GM23248 (cell line): ENCODE data around the gene HS6ST1. TPM values are rescaled to one million over a fixed set of nuclear protein-coding genes. Genes with fewer than 3 reads are reported as not detected.
"Not testable (repeated sequence)": the region's sequence is repeated elsewhere in the genome, so short reads cannot be mapped to it uniquely, and the experiment has no call there.

Experiments used
- DNase-seq: peaks from one replicate; pipeline ENCODE4 v3.0.0-alpha.2; 2015
- H2AFZ ChIP-seq: fragments of 200-600 bp; sonication (generic); 2 replicates; pipeline ENCODE4 v1.6.1; 2016; ENCODE audit warnings: antibody characterized with exemption
- H3F3A ChIP-seq: fragments of 200-600 bp; sonication (generic); 2 replicates; pipeline ENCODE4 v1.6.1; 2016; ENCODE audit warnings: mild to moderate bottlenecking, antibody characterized with exemption, mixed run types; ENCODE audit not compliant: insufficient read depth
- H3K27ac ChIP-seq: fragments of 200-600 bp; sonication (generic); 2 replicates; pipeline ENCODE4 v1.5.1; 2016; ENCODE audit warnings: mild to moderate bottlenecking
- H3K27me3 ChIP-seq: fragments of 200-600 bp; sonication (generic); replicated peaks from 2 replicates; pipeline ENCODE4 v1.6.1; 2016; ENCODE audit warnings: mild to moderate bottlenecking; ENCODE audit not compliant: insufficient read depth
- H3K36me3 ChIP-seq: fragments of 200-600 bp; sonication (generic); 2 replicates; pipeline ENCODE4 v1.6.1; 2016; ENCODE audit warnings: low read depth, mild to moderate bottlenecking
- H3K4me1 ChIP-seq: fragments of 200-600 bp; sonication (generic); 2 replicates; pipeline ENCODE4 v1.6.1; 2016; ENCODE audit warnings: mild to moderate bottlenecking; ENCODE audit not compliant: insufficient read depth
- H3K4me2 ChIP-seq: fragments of 200-600 bp; sonication (generic); one replicate; pipeline ENCODE4 v1.6.1; 2016; ENCODE audit warnings: mild to moderate bottlenecking; ENCODE audit not compliant: unreplicated experiment
- H3K4me3 ChIP-seq: fragments of 200-600 bp; sonication (generic); 2 replicates; pipeline ENCODE4 v1.5.1; 2016; ENCODE audit warnings: mild to moderate bottlenecking
- H3K79me2 ChIP-seq: fragments of 200-600 bp; sonication (generic); 2 replicates; pipeline ENCODE4 v1.6.1; 2016; ENCODE audit warnings: mild to moderate bottlenecking; ENCODE audit not compliant: insufficient read depth
- H3K9ac ChIP-seq: fragments of 200-600 bp; sonication (generic); 2 replicates; pipeline ENCODE4 v1.6.1; 2016; ENCODE audit warnings: mild to moderate bottlenecking
- H3K9me2 ChIP-seq: fragments of 200-600 bp; sonication (generic); 2 replicates; pipeline ENCODE4 v1.6.1; 2016; ENCODE audit warnings: mixed run types, mild to moderate bottlenecking, moderate library complexity; ENCODE audit not compliant: insufficient read depth
- H3K9me3 ChIP-seq: fragments of 200-600 bp; sonication (generic); one replicate; pipeline ENCODE4 v1.6.1; 2017; ENCODE audit warnings: low read depth
- H4K20me1 ChIP-seq: fragments of 200-600 bp; sonication (generic); 2 replicates; pipeline ENCODE4 v1.6.0; 2016; ENCODE audit not compliant: insufficient read depth
- EZH2 ChIP-seq: fragments of 200-600 bp; sonication (generic); IDR thresholded peaks from 2 replicates; pipeline ENCODE4 v1.6.1; 2018; ENCODE audit warnings: antibody characterized with exemption, mild to moderate bottlenecking; ENCODE audit not compliant: insufficient read depth, poor library complexity, severe bottlenecking
- EZH2phosphoT487 ChIP-seq: fragments of 200-600 bp; sonication (generic); IDR thresholded peaks from 2 replicates; pipeline ENCODE4 v1.6.1; 2018; ENCODE audit warnings: antibody characterized with exemption, moderate library complexity, mild to moderate bottlenecking, low read depth; ENCODE audit not compliant: insufficient read depth
- WGBS, 2 experiments: methylation state at CpG; one replicate each; pipeline ENCODE4 v1.1.6; 2015 to 2017; ENCODE audit warnings: low lambda C conversion rate in 2 of 2, low coverage in 1 of 2; ENCODE audit errors: missing lambda C conversion rate in 2 of 2; 5-methylcytosine and 5-hydroxymethylcytosine counted together
- in situ Hi-C: fragments of 300-500 bp; cut with MboI; formaldehyde crosslinking; loops from 2 replicates; pipeline ENCODE4 v1.15.0; 2020
- polyA plus RNA-seq: library from polyadenylated mRNA; unstranded; fragments of >200 nt; fragmentation: Nextera tagmentation; extraction: Ambion mirVana; gene quantifications from 2 replicates; pipeline ENCODE4 v1.2.1, GENCODE V29; 2016
- total RNA-seq: library from RNA; depleted of rRNA; stranded (reverse); fragments of >200 nt; shearing (Covaris generic); gene quantifications from 2 replicates; pipeline ENCODE4 v1.2.3, GENCODE V29; 2014

Gene HS6ST1
- total and polyA plus RNA-seq, 2 experiments from 2014 or later, result 3.3 to 27.3 TPM

DNA sequence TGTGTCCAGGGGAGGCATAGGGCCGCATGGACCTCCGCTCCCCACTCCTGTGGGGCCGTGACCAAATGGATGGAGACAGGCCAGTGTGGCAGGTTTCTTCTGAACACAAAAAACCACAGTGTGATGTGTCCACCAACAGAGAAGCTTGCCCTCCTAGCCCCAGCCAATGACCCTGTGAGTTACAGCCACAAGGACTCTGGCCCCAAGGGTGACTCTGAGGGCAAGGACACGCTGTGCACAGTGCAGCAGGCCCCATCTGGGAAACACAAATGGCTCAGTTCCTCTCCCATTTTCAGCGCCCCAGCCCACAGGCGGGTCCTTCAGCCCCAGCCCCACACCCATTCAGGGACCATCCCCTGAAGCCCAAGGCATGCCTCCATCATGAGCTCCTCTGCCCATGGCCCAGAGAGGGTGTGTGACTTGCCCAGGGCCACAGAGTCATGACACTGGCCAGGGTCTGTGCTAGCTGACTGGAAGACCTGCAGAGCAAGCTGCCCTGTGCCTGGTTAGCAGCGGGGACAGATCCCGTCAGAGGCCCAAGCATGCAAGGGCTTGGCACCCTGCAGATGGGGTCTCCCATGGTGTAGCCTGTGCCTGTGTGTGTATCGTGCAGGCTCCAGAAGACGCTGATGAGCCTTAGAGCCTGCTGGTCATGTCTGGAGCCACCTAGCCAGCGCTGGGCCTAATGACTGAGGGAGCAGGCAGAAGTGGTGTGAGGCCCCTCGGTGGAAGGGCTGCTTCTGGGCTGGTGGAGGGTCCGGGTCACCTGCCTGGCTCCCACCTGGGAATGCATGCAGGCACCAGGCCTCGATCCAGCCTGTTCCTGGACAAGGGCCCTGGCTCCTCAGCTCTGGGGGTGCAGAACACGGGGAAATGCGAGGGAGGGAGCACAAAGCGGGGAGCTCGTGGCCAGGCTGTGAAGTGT lies 47.7 kb downstream of the HS6ST1 start:
- Histone ChIP-seq H2AFZ (no peak overlapping the region), H4K20me1 (no peaks in the 10 kb centered on the region), H3K79me2 (0 out of 2 replicates have a peak, but pooled peaks cover 6% of the 10 kb centered on the region), H3K4me1 (no peaks in the 10 kb centered on the region), H3K27me3 (no peaks in the 10 kb centered on the region), H3K9me2 (no peaks in the 10 kb centered on the region), H3K4me2 (no peak overlapping the region), H3K9ac (no peak overlapping the region), H3K4me3 (no peak overlapping the region), H3F3A (no peaks in the 10 kb centered on the region), H3K27ac (no peak overlapping the region), H3K9me3 (no peaks in the 10 kb centered on the region), H3K36me3 (0 out of 2 replicates have a peak, but pooled peaks cover 14% of the 10 kb centered on the region)
- WGBS, 2 experiments, result 92% methylated on average over 14 to 18 of the region's 18 CpGs
- TF ChIP-seq EZH2phosphoT487, result no peak
- TF ChIP-seq EZH2, result no peak
- DNase-seq, result no peak
- in situ Hi-C loops, result no loop called here

DNA sequence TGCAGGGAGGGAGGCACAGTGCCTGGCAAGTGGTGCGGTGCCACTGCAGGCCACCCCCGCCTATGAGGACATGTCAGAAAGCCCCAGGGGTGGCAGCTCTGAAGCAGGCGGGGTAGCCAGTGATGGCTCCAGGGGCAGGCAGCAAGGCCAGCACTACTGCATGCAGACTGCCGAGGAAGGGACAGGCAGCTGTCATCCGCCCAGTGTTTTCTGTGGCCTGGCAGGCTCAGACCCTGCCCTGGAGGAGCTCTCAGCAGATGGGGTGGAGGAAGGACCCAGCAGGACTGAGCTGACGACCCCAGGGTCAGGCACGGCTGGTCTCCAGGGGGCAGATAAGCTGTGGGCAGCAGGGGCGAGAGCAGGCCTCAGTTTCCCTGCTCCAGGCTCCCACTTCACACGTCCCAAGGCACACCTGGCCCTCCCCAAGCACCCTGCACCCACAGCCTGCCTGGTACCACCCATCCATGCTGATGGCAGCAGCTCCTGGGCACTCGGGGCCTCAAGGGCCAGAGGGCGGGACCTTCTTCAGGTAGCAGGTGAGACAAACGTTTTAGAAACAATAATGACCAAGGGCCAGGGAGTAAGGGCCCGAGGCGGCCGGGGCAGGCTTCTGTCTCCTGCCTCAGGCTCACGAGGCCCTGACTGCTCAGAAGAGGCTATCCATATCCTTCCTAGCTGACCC lies 48.5 kb downstream of the HS6ST1 start:
- Histone ChIP-seq H3F3A (no peaks in the 10 kb centered on the region), H2AFZ (no peak overlapping the region), H3K4me2 (no peak overlapping the region), H3K4me3 (no peak overlapping the region), H3K27me3 (no peaks in the 10 kb centered on the region), H3K4me1 (no peaks in the 10 kb centered on the region), H3K27ac (no peak overlapping the region), H3K36me3 (0 out of 2 replicates have a peak, but pooled peaks cover 10% of the 10 kb centered on the region), H3K79me2 (0 out of 2 replicates have a peak, but pooled peaks cover 6% of the 10 kb centered on the region), H4K20me1 (no peaks in the 10 kb centered on the region), H3K9me2 (no peaks in the 10 kb centered on the region), H3K9ac (no peak overlapping the region), H3K9me3 (no peaks in the 10 kb centered on the region)
- in situ Hi-C loops, result no loop called here
- TF ChIP-seq EZH2phosphoT487 (no peak), EZH2 (no peak)
- no peak for DNase-seq
- 80 to 86% methylated on average over 16 of the region's 16 CpGs for WGBS, 2 experiments

DNA sequence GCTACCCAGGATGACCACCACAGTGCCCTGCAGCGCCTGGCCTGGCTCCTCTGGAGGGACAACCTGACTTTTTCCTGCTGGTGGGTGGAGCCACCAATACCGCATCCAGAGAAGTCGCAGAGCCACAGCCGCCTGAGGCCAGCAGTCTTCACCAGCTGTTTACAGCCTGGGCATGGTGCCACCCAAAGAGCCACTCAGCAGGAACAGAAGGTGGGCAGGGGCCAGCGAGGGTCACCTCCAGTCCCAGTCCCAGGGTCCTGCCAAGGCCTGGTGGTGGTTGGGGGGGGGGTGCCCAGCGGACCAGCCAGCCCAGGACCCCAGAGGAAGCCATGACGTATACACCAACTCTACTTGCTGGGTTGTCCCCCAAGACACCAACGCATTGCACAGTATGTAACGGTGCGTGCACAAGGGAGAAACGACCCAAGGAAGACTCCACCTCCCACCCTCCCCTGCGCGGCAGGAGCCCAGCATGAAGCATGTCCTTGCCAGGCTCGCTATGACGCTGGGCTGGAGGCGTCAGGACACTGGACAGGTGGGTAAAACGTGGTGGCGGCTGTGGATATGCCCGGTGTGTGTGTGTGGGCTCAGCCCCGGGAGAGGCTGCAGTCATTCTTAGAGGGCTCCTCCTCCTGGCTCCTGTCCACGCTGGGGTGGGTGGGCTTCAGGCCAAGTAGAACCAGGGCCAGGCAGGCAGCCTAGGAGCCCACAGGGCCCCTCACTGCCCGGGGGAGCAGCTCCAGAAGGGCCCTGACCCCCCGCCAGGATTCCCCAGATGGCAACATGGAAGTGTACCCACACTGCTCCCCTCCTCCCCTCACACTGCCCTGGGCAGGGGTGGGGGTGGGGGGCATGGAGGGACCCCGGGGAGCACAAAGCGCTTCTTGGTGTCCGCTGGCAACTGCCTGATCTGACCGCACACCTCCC lies 49.3 kb downstream of the HS6ST1 start:
- H3K9ac ChIP-seq, result no peak overlapping the region
- H3K27me3 ChIP-seq, result no peaks in the 10 kb centered on the region
- no peak overlapping the region for H3K27ac ChIP-seq
- no peaks in the 10 kb centered on the region for H3K9me2 ChIP-seq
- no peak for TF ChIP-seq EZH2phosphoT487
- no peak for TF ChIP-seq EZH2
- no peaks in the 10 kb centered on the region for H4K20me1 ChIP-seq
- H3K79me2 ChIP-seq, result 0 out of 2 replicates have a peak, but pooled peaks cover 3% of the 10 kb centered on the region
- no peak overlapping the region for H2AFZ ChIP-seq
- H3K4me2 ChIP-seq, result no peak overlapping the region
- no peaks in the 10 kb centered on the region for H3K9me3 ChIP-seq
- WGBS, 2 experiments, result 86 to 90% methylated on average over 23 to 24 of the region's 27 CpGs
- no peak overlapping the region for H3K4me3 ChIP-seq
- no peak for DNase-seq
- no peaks in the 10 kb centered on the region for H3F3A ChIP-seq
- no peaks in the 10 kb centered on the region for H3K4me1 ChIP-seq
- 0 out of 2 replicates have a peak, but pooled peaks cover 5% of the 10 kb centered on the region for H3K36me3 ChIP-seq
- in situ Hi-C loops, result no loop called here

DNA sequence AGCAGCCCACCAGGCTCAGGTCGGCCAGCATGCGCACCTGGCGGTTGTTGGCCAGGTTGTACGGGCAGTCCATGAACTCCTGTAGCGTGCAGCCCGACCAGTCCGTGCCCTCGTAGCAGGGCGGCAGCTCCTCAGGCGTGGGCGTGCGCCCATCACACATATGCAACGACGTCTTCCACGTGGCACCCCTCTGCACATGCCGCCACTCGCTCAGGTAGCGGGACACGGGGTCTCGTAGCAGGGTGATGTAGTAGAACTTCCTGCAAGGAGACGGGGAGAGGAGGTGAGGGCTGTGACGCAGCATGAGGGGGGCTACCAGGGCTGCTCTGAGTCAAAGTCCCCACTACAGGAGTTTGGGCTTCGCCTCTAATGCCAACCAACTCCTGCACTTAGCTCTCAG lies 50.1 kb downstream of the HS6ST1 start:
- H3K9me2 ChIP-seq, H3K9ac ChIP-seq, DNase-seq, H3K36me3 ChIP-seq, H3K27me3 ChIP-seq, H4K20me1 ChIP-seq, H3F3A ChIP-seq, H3K9me3 ChIP-seq, H3K4me1 ChIP-seq, H3K4me3 ChIP-seq, H2AFZ ChIP-seq, H3K79me2 ChIP-seq, H3K4me2 ChIP-seq, in situ Hi-C loops, H3K27ac ChIP-seq: not testable (repeated sequence)
- 92 to 95% methylated on average over 20 of the region's 23 CpGs for WGBS, 2 experiments

GRCh38 chr2:128268145-128268544 lies 50.5 kb downstream of the HS6ST1 start:
- DNase-seq, H3K4me3 ChIP-seq, H2AFZ ChIP-seq, H3K4me2 ChIP-seq, H3K9ac ChIP-seq, H3K36me3 ChIP-seq, H3F3A ChIP-seq, H3K79me2 ChIP-seq, H4K20me1 ChIP-seq, H3K27ac ChIP-seq, H3K9me3 ChIP-seq, H3K4me1 ChIP-seq, H3K9me2 ChIP-seq, H3K27me3 ChIP-seq, in situ Hi-C loops: not testable (repeated sequence)
- WGBS, 2 experiments, result 98% methylated on average over 26 to 37 of the region's 38 CpGs

- H3K4me3 ChIP-seq, H3K79me2 ChIP-seq, H2AFZ ChIP-seq, H4K20me1 ChIP-seq, H3K36me3 ChIP-seq, H3K4me1 ChIP-seq, H3K4me2 ChIP-seq, H3K9ac ChIP-seq, H3K27ac ChIP-seq, H3K27me3 ChIP-seq, H3K9me2 ChIP-seq, H3K9me3 ChIP-seq, in situ Hi-C loops, DNase-seq, H3F3A ChIP-seq: not testable (repeated sequence)
- WGBS, 2 experiments, result 90 to 95% methylated on average over 10 to 11 of the region's 11 CpGs
These were observed 51.0 kb downstream of the HS6ST1 start for GRCh38 chr2:128267649-128268048.
